ENCODE results near the gene DCAF5. TPM values are rescaled to one million over a fixed set of nuclear protein-coding genes. Genes with fewer than 3 reads are reported as not detected.
A peak's percentile ranks its signal among the peaks of the same experiment; 100 is the strongest.

DCAF5 gene
- total RNA-seq, 1 donor from 2014 or later, result 14.5 TPM

DNA sequence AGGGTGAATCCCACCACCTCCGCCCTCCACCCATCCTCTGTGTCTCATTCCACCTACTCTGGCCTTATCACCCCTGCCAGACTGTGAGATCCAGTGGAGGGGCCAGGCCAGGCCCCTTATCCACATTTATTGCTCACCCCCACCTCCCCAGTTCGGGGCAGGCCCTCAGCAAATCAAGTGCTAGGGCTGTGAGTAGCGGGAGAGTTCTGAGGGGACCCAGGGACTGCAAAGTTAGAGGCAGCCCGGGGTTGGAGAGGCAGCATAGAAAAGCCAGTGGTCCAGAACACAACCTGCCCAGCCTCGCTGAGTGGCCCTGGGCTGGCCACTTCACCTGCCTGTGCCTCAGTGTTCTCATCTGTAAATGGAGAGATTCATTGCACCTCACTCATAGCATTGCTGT, 146.6 kb downstream of the DCAF5 start:
- no peak for TF ChIP-seq CTCF (conservative IDR thresholded peaks at IDR 0.05; ENCODE audit: low read depth, low read length)
- DNase-seq (ENCODE audit: low read depth), result no peak
- H3K4me3 ChIP-seq (ENCODE audit: low read depth, low read length), result no peak overlapping the region

GRCh38 chr14:69005432-69006148, 147.3 kb downstream of the DCAF5 start:
- no peak for TF ChIP-seq CTCF (conservative IDR thresholded peaks at IDR 0.05; ENCODE audit: low read depth, low read length)
- DNase-seq (ENCODE audit: low read depth), result peak; percentile 68
- no peak overlapping the region for H3K4me3 ChIP-seq (ENCODE audit: low read depth, low read length)

- no peak overlapping the region for H3K4me3 ChIP-seq (ENCODE audit: low read depth, low read length)
- no peak for TF ChIP-seq CTCF (conservative IDR thresholded peaks at IDR 0.05; ENCODE audit: low read depth, low read length)
- no peak for DNase-seq (ENCODE audit: low read depth)
These were observed 148.0 kb downstream of the DCAF5 start for GRCh38 chr14:69004731-69005431.

- TF ChIP-seq CTCF (conservative IDR thresholded peaks at IDR 0.05; ENCODE audit: low read depth, low read length), result no peak
- no peak overlapping the region for H3K4me3 ChIP-seq (ENCODE audit: low read depth, low read length)
- DNase-seq (ENCODE audit: low read depth), result no peak
These were observed 149.3 kb downstream of the DCAF5 start for GRCh38 chr14:69003626-69004025.

GRCh38 chr14:69002069-69002468, 150.8 kb downstream of the DCAF5 start:
- peak; percentile 49 for TF ChIP-seq CTCF (conservative IDR thresholded peaks at IDR 0.05; ENCODE audit: low read depth, low read length)
- H3K4me3 ChIP-seq (ENCODE audit: low read depth, low read length), result no peak overlapping the region
- no peak for DNase-seq (ENCODE audit: low read depth)

DNA sequence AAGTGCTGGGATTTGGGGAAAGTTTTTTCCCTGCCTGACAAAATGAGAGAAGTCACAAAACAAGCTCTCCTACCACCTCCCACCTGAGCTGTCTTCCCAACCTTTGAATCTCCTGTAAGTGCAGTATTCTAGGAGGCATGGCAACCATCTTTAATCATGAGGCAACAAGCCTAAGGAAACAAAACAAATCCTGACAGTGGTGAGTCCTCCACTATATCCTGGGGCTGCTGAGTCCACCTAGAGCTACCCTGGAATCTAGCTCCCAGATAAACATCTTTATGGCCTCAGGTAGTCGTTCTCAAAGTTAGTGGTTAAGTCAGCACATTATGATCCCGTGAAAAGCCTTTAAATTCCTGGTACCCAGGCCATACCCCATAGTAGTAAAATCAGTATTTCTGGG, 151.5 kb downstream of the DCAF5 start:
- DNase-seq (ENCODE audit: low read depth), result no peak
- no peak for TF ChIP-seq CTCF (conservative IDR thresholded peaks at IDR 0.05; ENCODE audit: low read depth, low read length)
- H3K4me3 ChIP-seq (ENCODE audit: low read depth, low read length), result no peak overlapping the region

Other genes starting within 250 kb of the DCAF5 start
- 479 and 666 TPM in 2 replicates for gene ACTN1, start 173.8 kb downstream of the DCAF5 start, total RNA-seq
- gene EXD2, start 38.4 kb upstream of the DCAF5 start, total RNA-seq, result 14.0 and 15.2 TPM in 2 replicates
- gene GALNT16, start 107.0 kb upstream of the DCAF5 start, total RNA-seq, result 0.14 and 0.35 TPM in 2 replicates
- gene ERH, start 245.2 kb upstream of the DCAF5 start, total RNA-seq, result 163 and 166 TPM in 2 replicates
- gene SLC39A9, start 245.6 kb upstream of the DCAF5 start, total RNA-seq, result 40.8 and 57.5 TPM in 2 replicates

All from epithelial cell of proximal tubule (primary cell).